Mesodermal cell (in vitro differentiated cells): Measurements from ENCODE around the gene ALPP. TPM values are rescaled to one million over a fixed set of nuclear protein-coding genes. Genes with fewer than 3 reads are reported as not detected.
"Not testable (repeated sequence)": the region's sequence is repeated elsewhere in the genome, so short reads cannot be mapped to it uniquely, and the experiment has no call there.

Source experiments
- H3K27ac ChIP-seq: 2 replicates; pipeline ENCODE4 v1.7.0; 2013; ENCODE audit warnings: mild to moderate bottlenecking, low read depth, low read length, moderate library complexity; ENCODE audit not compliant: severe bottlenecking
- H3K36me3 ChIP-seq: 2 replicates; pipeline ENCODE4 v1.7.1; 2013; ENCODE audit warnings: mild to moderate bottlenecking, low read length, moderate library complexity; ENCODE audit not compliant: control insufficient read depth, insufficient read depth
- H3K4me1 ChIP-seq: one replicate; pipeline ENCODE4 v1.7.1; 2013; ENCODE audit warnings: mild to moderate bottlenecking, low read length; ENCODE audit not compliant: insufficient read depth, control insufficient read depth, poor library complexity, severe bottlenecking
- H3K4me3 ChIP-seq: 2 replicates; pipeline ENCODE4 v1.7.0; 2013; ENCODE audit warnings: low read length, control low read depth, mild to moderate bottlenecking; ENCODE audit not compliant: insufficient read depth, poor library complexity, severe bottlenecking; ENCODE audit errors: extremely low read depth
- H3K9me3 ChIP-seq: 2 replicates; pipeline ENCODE4 v1.7.1; 2013; ENCODE audit warnings: mild to moderate bottlenecking, low read length, moderate library complexity; ENCODE audit not compliant: control insufficient read depth
- WGBS, 2 experiments: methylation state at CpG; one replicate each; pipeline ENCODE4 v1.1.5; 2013; ENCODE audit warnings: missing lambda C conversion rate in 2 of 2; ENCODE audit not compliant: insufficient coverage in 2 of 2; 5-methylcytosine and 5-hydroxymethylcytosine counted together
- polyA plus RNA-seq, 2 experiments: library from polyadenylated mRNA; stranded (reverse); fragments of 50-300 nt; gene quantifications; one replicate each; pipeline ENCODE4 v1.2.3, GENCODE V29; 2013

Gene ALPP
- not detected for polyA plus RNA-seq (2013, experiment 1 of 2)
- polyA plus RNA-seq (2013, experiment 2 of 2) = not detected

DNA sequence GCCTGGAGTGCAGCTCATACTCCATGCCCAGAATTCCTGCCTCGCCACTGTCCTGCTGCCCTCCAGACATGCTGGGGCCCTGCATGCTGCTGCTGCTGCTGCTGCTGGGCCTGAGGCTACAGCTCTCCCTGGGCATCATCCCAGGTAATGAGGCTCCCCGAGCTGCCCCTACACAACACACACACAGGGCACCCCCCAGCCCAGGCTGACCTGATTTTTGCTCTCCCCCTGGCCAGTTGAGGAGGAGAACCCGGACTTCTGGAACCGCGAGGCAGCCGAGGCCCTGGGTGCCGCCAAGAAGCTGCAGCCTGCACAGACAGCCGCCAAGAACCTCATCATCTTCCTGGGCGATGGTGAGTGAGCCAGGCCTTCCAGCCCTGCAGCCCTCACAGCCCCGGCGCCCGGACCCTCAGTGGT is at the start of gene ALPP:
Gene ALPP (plus strand): TSS at position 17 of the 417 bp plus-strand sequence. CDS start 52 bp downstream, at position 69.
- H3K36me3 ChIP-seq, H3K9me3 ChIP-seq, H3K4me1 ChIP-seq, H3K4me3 ChIP-seq, H3K27ac ChIP-seq: not testable (repeated sequence)
- WGBS, 2 experiments = 76 to 92% methylated on average over 4 to 8 of the region's 12 CpGs

DNA sequence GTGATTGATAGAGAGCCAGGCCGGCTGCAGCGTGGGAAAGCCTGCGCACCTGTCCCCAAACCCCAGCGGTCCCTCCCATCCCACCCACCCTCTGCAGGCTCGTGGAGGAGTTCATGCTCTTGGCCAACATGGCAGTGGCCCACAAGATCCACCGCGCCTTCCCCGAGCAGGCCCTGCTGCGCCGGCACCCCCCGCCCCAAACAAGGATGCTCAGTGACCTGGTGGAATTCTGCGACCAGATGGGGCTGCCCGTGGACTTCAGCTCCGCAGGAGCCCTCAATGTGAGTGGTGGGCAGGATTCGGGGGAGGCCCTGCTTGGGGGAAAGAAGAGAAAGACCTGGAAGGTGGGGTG is 48.9 kb upstream of the ALPP start:
- H3K27ac ChIP-seq = no peak overlapping the region
- no peaks in the 10 kb centered on the region for H3K4me1 ChIP-seq
- 88 to 95% methylated on average over 10 of the region's 15 CpGs for WGBS, 2 experiments
- no peak overlapping the region for H3K4me3 ChIP-seq
- H3K36me3 ChIP-seq = no peaks in the 10 kb centered on the region
- no peaks in the 10 kb centered on the region for H3K9me3 ChIP-seq

DNA sequence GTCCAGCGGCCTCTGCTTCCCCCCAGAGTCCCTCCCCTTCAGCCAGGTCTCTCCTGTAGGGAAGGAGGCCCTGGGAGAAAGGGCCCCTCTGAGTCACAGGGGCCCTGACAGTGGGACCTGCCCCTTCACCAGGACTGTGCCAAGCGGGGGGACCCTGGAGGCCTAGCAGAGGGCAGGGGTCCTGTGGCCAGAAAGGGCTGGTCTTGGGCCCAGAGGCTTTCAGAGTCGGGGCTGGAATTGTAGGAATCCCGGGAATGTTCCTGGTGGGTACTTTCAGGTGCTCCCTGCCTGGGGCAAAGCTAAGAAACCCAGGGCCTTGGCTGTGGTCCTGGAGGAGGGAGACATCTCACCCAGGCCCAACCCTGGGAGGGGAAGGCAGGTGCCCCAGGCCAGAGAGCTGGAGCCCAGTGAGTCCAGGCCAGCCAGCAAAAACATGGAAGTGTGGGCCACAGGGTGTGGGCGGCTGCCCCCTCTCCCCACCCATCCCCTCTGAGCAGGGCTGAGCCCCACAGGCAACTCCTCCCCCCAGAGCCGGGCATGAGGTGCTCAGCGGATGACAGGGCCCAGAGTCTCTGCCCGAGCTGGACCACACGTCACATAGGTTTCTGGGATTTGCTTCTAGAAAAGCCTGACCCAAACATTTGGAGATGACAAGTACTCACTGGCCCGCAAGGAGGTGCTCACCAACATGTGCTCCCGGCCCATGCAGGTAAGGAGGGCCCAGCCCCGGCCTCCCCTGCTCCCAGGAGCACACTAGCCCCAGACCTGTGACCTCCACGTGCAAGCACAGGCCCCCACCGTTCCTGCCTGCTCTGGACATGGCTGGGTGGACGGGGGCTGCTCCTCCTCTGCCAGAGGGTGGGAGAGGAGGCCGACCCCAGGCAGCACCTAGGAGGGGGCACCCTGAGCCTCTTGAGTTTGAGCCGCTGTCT is 48.2 kb upstream of the ALPP start:
- Histone ChIP-seq H3K4me3 (no peak overlapping the region), H3K9me3 (no peaks in the 10 kb centered on the region), H3K36me3 (no peaks in the 10 kb centered on the region), H3K27ac (no peak overlapping the region), H3K4me1 (no peaks in the 10 kb centered on the region)
- 75 to 87% methylated on average over 8 to 9 of the region's 17 CpGs for WGBS, 2 experiments

DNA sequence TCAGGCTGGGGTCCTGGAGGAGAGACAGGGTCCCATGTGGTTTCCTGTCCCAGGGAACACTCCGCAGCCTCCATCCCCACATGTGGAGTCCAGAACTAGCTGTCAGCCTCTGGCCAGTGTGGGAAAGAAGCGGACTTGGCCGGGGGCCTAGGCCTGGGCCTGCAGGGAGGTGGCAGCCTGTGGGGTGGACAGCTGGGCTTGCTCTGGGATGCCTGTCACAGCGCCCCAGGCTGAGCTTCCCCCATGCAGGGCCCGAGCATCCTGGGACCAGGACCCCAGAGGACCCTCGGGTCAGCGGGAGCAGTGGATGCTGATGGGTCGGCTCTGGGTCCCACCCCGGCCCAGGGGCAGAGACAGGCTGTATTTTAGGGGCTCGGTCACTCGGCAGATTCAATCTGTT is 47.5 kb upstream of the ALPP start:
- not testable (repeated sequence) for H3K9me3 ChIP-seq, H3K36me3 ChIP-seq, H3K27ac ChIP-seq, H3K4me3 ChIP-seq, H3K4me1 ChIP-seq
- WGBS, 2 experiments = 90 to 96% methylated on average over 7 to 11 of the region's 11 CpGs

DNA sequence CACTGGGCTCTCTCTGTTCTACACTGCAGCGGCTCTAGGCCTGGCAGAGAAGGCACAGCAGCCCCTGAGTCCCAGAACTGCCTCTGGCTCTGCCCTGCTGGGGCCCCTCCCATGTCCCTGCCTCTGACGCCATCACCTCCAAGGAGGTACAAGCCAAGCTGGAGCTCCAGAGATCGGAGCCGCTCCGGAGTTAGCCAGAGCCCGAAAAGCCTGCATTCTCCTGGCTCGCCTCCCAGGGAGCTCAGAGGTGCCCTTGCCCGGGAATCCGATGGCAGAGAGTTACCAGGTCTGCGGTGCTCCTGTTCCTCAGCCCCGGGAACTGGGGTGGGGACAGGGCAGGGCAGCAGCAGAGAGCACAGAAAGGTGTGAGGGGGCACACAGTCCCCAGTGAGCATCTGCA is 46.9 kb upstream of the ALPP start:
- not testable (repeated sequence) for H3K36me3 ChIP-seq, H3K9me3 ChIP-seq, H3K4me1 ChIP-seq, H3K4me3 ChIP-seq, H3K27ac ChIP-seq
- 91% methylated on average over 9 of the region's 11 CpGs; no CpG with 5 or more reads in 1 of the 2 experiments for WGBS, 2 experiments

DNA sequence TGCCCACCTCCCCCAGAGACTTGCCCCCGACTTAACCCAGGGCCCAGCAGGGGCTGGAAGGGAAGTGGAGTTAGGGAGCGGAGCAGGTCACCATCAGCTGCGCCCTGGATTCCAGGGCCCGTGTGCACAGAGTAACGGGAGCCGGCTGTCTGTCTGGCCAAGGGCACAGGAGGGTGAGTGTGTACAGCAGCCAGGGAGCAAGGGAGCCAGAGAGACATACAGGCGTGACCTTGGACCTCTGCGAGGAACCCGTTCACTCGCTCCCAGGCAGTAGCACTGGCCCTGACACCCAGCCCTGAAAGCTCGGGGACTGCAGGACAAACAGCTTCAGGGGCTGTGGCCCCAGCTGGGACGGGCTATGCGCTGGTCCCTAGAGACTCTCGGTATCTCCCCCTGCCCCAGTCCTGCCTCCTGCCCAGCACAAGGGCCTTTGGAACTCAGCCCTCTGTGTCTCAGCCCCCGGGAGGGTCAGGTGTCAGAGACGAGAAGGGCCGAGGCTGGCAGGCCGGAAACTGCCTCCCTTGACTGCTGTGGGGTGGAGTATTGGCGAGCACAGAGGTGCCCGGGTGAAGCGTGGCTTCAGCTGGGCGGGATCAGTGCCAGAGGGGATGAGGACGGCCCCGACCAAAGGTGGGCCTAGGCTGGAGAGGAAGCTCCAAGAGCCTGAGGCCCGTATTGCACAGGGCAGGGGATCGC is 46.2 kb upstream of the ALPP start:
- WGBS, 2 experiments = 76 to 91% methylated on average over 11 to 14 of the region's 26 CpGs
- not testable (repeated sequence) for H3K36me3 ChIP-seq, H3K27ac ChIP-seq, H3K9me3 ChIP-seq, H3K4me3 ChIP-seq, H3K4me1 ChIP-seq

DNA sequence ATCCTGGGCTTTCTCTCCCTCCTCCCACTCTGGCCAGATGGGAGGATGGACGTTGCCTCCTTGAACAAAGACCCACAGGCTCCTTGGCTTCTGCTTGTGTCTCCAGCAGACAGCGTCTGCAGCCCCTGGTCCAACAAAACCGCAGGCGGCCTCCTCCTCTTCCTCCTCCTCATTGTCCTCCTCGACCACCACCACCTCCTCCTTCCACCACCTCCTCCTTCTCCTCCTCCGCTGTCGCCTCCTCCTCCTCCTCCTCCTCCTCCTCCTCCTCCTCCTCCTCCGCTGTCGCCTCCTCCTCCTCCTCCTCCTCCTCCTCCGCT is 45.7 kb upstream of the ALPP start:
- Histone ChIP-seq H3K4me3 (no peak overlapping the region), H3K9me3 (no peaks in the 10 kb centered on the region), H3K4me1 (no peaks in the 10 kb centered on the region), H3K36me3 (no peaks in the 10 kb centered on the region), H3K27ac (no peak overlapping the region)
- 76 to 83% methylated on average over 4 of the region's 10 CpGs for WGBS, 2 experiments

DNA sequence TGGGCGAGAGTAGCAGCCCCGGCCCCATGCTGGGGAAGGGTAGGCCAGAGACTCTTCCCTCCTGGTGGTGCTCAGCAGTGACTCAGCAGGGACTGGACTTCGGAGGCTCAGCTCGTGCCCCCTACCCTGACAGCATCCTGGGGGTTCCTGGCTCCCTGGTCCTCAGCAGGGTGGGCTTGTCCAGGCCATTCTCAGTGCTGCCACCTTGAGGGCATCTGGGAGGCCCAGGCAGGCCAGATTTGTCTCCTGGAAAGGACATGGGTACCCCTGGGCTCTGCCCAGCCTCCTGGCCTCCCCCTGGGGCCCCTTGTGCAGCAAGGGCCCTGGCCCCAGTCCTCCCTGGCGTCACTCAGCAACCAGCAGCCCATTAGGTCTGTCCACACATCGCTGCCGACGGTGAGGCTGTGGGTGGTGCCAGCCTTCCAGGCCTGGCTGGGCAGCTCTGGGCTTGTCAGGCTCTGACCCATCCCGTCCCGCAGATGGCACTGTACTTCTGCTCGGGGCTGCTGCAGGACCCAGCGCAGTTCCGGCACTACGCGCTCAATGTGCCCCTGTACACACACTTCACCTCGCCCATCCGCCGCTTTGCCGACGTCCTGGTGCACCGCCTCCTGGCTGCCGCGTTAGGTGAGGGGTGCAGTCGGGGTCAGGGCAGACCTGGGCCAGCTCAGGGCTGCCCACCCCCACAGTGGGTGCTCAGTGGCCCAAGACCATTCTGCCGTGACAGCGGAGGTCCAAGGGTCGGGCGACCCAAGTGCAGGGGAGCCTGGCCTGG is 45.0 kb upstream of the ALPP start:
- 91 to 94% methylated on average over 24 to 27 of the region's 28 CpGs for WGBS, 2 experiments
- H3K4me1 ChIP-seq = no peaks in the 10 kb centered on the region
- H3K9me3 ChIP-seq = no peaks in the 10 kb centered on the region
- no peak overlapping the region for H3K4me3 ChIP-seq
- no peak overlapping the region for H3K27ac ChIP-seq
- no peaks in the 10 kb centered on the region for H3K36me3 ChIP-seq

DNA sequence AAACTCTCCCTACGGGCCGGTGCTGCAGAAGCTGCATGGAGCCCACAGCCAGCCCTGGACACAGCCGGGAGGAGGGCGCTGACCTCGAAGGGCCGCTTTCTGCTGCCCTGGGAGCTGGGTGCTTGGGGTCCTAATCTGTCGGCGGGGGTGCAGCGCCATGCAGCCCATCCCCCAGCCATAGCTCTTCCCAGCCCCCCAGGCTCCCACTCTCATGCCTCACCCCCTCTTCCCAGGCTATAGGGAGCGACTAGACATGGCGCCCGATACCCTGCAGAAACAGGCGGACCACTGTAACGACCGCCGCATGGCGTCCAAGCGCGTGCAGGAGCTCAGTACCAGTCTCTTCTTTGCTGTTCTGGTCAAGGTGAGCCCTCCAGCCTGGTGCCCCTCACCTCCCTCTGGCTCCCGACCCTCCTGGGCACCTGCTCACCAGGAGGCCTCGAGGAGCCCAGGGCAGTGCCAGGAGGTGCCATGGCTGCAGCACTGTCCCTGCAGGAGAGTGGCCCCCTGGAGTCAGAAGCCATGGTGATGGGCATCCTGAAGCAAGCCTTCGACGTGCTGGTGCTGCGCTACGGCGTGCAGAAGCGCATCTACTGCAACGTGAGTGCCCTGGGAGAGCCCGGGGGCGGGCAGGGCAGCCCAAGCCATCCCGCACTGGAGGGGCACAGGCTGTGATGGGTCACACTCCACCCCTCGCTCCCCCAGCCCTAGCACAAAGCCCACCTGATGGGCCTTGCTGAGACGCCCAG is 44.2 kb upstream of the ALPP start:
- H3K4me1 ChIP-seq, H3K36me3 ChIP-seq: not testable (repeated sequence)
- 94 to 97% methylated on average over 19 to 24 of the region's 33 CpGs for WGBS, 2 experiments

DNA sequence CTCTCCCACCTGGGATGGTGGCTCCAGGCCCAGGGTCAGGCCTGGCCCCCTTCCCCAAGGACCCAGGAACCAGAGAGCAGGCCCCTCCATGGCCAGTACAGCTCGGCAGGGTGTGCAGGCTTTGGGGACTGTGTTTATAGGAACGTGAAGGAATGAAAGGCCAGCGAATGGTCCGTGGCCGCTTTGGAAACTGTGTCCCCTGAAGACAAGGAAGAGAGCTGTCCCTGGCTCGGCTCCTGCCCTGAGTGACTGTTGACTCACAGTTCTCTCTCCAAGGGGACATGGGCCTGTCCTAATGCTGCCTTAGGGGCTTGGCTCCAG is 43.7 kb upstream of the ALPP start:
- WGBS, 2 experiments = no CpG with 5 or more reads among the region's 6 CpGs

More for the DNA sequence above, 44.2 kb upstream of the ALPP start:
- H3K9me3 ChIP-seq, H3K27ac ChIP-seq, H3K4me3 ChIP-seq: not testable (repeated sequence)

More for the DNA sequence above, 43.7 kb upstream of the ALPP start:
- not testable (repeated sequence) for H3K36me3 ChIP-seq, H3K27ac ChIP-seq, H3K9me3 ChIP-seq, H3K4me1 ChIP-seq, H3K4me3 ChIP-seq
